ENCODE data around the gene PACSIN2. TPM values are rescaled to one million over a fixed set of nuclear protein-coding genes. Genes with fewer than 3 reads are reported as not detected.

PACSIN2 gene
- total RNA-seq, 2 donors from 2014 or later: 78.0 to 87.1 TPM

DNA sequence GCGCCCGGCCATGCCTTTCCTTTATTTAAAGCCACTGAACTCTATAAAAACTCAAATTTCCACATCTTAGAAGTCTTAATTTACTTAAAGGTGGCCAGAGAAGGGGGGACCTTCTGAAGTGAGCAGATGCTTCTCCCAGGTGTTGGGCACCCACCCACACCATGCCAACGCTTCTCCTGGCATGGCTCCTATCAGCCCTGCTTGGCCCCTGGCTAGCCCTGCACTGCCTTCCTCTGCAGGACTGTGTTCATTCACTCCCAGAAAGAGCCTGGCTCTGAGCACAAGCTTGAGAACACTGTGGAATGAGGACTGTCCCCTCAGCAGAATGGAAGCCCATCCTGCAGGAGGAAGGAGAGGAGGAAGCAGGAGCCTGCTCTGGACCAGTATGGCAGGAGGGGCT lies 123.3 kb downstream of the PACSIN2 start:
- Histone ChIP-seq H3K4me1 (replicated peaks) (peaks cover 11% of the 10 kb centered on the region), H3K27me3 (replicated peaks; ENCODE audit: insufficient read depth) (no peaks in the 10 kb centered on the region), H3K4me3 (no peak overlapping the region), H3K27ac (peak overlapping the region in 1 of 2 donors; percentile 68), H3K9me3 (no peaks in the 10 kb centered on the region), H3K36me3 (peaks cover 0 to 5% of the 10 kb centered on the region in 2 donors)
- intact Hi-C loops (cut with DNase I): no loop called here
- DNase-seq (ENCODE audit: low spot score): no peak
- TF ChIP-seq, protein P1, sequence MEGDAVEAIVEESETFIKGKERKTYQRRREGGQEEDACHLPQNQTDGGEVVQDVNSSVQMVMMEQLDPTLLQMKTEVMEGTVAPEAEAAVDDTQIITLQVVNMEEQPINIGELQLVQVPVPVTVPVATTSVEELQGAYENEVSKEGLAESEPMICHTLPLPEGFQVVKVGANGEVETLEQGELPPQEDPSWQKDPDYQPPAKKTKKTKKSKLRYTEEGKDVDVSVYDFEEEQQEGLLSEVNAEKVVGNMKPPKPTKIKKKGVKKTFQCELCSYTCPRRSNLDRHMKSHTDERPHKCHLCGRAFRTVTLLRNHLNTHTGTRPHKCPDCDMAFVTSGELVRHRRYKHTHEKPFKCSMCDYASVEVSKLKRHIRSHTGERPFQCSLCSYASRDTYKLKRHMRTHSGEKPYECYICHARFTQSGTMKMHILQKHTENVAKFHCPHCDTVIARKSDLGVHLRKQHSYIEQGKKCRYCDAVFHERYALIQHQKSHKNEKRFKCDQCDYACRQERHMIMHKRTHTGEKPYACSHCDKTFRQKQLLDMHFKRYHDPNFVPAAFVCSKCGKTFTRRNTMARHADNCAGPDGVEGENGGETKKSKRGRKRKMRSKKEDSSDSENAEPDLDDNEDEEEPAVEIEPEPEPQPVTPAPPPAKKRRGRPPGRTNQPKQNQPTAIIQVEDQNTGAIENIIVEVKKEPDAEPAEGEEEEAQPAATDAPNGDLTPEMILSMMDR (IDR thresholded peaks at IDR 0.05): no peak
- no peak for TF ChIP-seq POLR2AphosphoS5 (IDR thresholded peaks at IDR 0.05)
- no peak for TF ChIP-seq POLR2A (IDR thresholded peaks at IDR 0.05)
- WGBS: 97% methylated on average over 3 of the region's 3 CpGs

DNA sequence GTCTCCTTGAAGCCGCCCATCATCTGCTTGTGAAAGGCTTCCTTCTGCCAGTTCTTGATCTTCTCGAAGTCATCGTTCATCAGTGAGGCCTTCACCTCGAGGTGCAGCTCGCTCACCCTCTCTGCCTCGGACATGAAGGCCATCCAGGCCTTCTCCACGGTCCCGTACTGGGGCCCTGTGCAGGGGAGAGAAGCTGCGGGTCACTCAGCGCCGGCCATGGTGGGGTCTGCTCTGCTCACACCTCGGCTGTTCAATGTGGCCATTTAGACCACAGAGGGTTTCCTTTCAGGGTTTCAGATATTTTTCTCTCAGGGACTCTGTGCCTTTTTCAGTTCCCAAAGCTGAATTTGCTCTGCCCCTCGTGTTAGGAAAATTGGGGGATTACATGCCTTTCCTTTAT lies 123.9 kb downstream of the PACSIN2 start:
- DNase-seq (ENCODE audit: low spot score): no peak
- TF ChIP-seq POLR2A (IDR thresholded peaks at IDR 0.05) (no peak), POLR2AphosphoS5 (IDR thresholded peaks at IDR 0.05) (no peak)
- TF ChIP-seq, protein P1 (IDR thresholded peaks at IDR 0.05): no peak
- no peak overlapping the region for H3K4me3 ChIP-seq
- no peaks in the 10 kb centered on the region for H3K27me3 ChIP-seq (replicated peaks; ENCODE audit: insufficient read depth)
- peaks cover 11% of the 10 kb centered on the region for H3K4me1 ChIP-seq (replicated peaks)
- 91% methylated on average over 13 of the region's 13 CpGs for WGBS
- peaks cover 0 to 5% of the 10 kb centered on the region in 2 donors for H3K36me3 ChIP-seq
- no peaks in the 10 kb centered on the region for H3K9me3 ChIP-seq
- intact Hi-C loops (cut with DNase I): no loop called here
- no peak overlapping the region for H3K27ac ChIP-seq

DNA sequence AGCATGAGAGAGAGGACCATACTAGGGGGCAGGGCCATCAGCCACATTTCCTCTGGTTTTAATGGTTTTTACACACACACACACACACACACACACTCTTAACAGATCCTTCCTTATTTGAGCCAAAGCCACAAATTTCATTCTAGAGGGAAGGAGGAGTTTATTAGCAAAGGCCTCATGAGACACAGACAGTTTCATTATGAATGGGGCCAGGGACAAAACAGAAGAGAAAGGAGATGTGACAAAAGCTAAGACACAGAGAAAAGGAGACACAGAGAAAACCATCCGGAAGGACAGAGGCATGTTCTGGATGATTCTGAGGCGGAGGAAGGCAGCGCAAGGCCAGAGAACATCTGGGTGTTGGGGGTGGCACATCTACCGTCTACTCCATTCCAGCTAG lies 125.6 kb downstream of the PACSIN2 start:
- DNase-seq (ENCODE audit: low spot score): no peak
- H3K4me3 ChIP-seq: no peak overlapping the region
- H3K27me3 ChIP-seq (replicated peaks; ENCODE audit: insufficient read depth): no peaks in the 10 kb centered on the region
- intact Hi-C loops (cut with DNase I): no loop called here
- no peak overlapping the region for H3K27ac ChIP-seq
- no peaks in the 10 kb centered on the region for H3K9me3 ChIP-seq
- H3K36me3 ChIP-seq: peaks cover 0 to 5% of the 10 kb centered on the region in 2 donors
- TF ChIP-seq POLR2A (IDR thresholded peaks at IDR 0.05) (no peak), POLR2AphosphoS5 (IDR thresholded peaks at IDR 0.05) (no peak)
- TF ChIP-seq, protein P1 (IDR thresholded peaks at IDR 0.05): no peak
- peaks cover 11% of the 10 kb centered on the region for H3K4me1 ChIP-seq (replicated peaks)
- WGBS: 83% methylated on average over 4 of the region's 4 CpGs

DNA sequence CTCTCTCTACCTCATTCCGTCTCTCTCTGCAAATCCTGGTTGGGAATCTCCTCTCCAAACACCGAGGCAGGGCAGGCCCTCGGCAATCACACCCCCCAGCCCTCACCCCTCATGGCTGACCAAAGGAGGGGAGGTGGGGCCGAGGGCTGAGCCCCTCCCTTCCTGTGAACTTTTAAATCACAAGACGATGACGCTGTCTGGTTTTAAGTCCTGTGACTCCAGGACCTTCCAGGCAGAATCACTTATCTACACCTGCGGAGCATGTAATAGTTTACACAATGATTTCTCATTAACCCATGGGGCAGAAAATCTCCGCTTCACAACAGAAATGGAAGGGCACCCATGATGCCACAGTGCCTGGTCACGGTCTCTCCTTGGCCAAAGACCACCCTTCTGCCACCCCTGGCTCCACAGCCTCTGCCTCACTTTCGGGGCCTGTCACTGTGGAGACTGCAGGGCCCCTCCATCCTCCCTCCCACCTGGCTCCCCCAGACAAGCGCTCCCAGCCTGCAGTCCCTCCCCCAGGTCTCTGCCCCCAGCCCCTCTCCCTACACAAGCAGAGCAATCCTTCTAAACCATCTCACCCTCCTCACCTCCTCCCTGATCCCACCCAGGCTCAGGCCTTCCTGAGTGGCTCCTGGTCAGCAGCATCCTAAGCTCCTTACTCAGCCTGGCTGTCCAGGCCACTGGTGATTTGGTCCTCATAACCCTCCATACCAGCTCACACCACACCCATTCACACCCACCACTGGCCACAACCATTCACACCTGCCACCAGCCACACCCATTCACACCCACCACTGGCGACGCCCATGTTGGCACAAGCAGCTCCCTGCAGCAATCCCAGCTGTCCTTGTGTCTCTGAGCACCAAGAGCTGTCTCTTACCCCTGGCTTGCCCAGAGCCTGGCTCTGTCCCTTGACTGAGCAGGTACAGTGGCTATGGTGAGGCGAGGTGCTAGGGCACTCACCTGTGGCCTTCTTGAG lies 127.1 kb downstream of the PACSIN2 start:
- no peak overlapping the region for H3K4me3 ChIP-seq
- DNase-seq (ENCODE audit: low spot score): no peak
- WGBS: 77% methylated on average over 14 of the region's 14 CpGs
- no peaks in the 10 kb centered on the region for H3K27me3 ChIP-seq (replicated peaks; ENCODE audit: insufficient read depth)
- no peak overlapping the region for H3K27ac ChIP-seq
- peaks cover 0 to 5% of the 10 kb centered on the region in 2 donors for H3K36me3 ChIP-seq
- intact Hi-C loops (cut with DNase I): no loop called here
- TF ChIP-seq, protein P1 (IDR thresholded peaks at IDR 0.05): no peak
- TF ChIP-seq POLR2A (IDR thresholded peaks at IDR 0.05) (no peak), POLR2AphosphoS5 (IDR thresholded peaks at IDR 0.05) (no peak)
- H3K4me1 ChIP-seq (replicated peaks): peaks cover 7% of the 10 kb centered on the region
- H3K9me3 ChIP-seq: no peaks in the 10 kb centered on the region
